HG02943 (cell line): ENCODE results near the gene NIN.

ENCODE experiments used
- ATAC-seq: cut with Tn5 transposase; IDR thresholded peaks from one replicate; pipeline ENCODE4 v1.9.1; 2021; ENCODE audit warnings: mild to moderate bottlenecking, low read depth, moderate library complexity; ENCODE audit not compliant: unreplicated experiment

The NIN gene

GRCh38 chr14:50830932-50831725, at the start of gene NIN:
Gene NIN (minus strand): TSS chr14:50831162. CDS start chr14:50822056, 9,106 bp downstream.
- ATAC-seq = peak; percentile 81

- peak; percentile 88 for ATAC-seq
Measured at GRCh38 chr14:50875359-50876070, 44.6 kb upstream of the NIN start.

- no peak for ATAC-seq
Measured at GRCh38 chr14:50874757-50875156, 43.8 kb upstream of the NIN start.

GRCh38 chr14:50871914-50872732, 41.2 kb upstream of the NIN start, which contains the start of gene ABHD12B:
Gene ABHD12B (plus strand): TSS chr14:50872053. CDS start chr14:50872175, 122 bp downstream.
- no peak for ATAC-seq

GRCh38 chr14:50871228-50871627, 40.3 kb upstream of the NIN start:
- ATAC-seq = no peak

- ATAC-seq = no peak
Measured at GRCh38 chr14:50865391-50866076, 34.6 kb upstream of the NIN start.

GRCh38 chr14:50864946-50865345, 34.0 kb upstream of the NIN start:
- ATAC-seq = no peak

GRCh38 chr14:50864237-50864636, 33.3 kb upstream of the NIN start:
- no peak for ATAC-seq

GRCh38 chr14:50862036-50862570, 31.1 kb upstream of the NIN start:
- no peak for ATAC-seq

GRCh38 chr14:50860478-50861086, 29.6 kb upstream of the NIN start:
- no peak for ATAC-seq

- no peak for ATAC-seq
Measured at GRCh38 chr14:50859296-50859624, 28.3 kb upstream of the NIN start.

- no peak for ATAC-seq
Measured at GRCh38 chr14:50856660-50857059, 25.7 kb upstream of the NIN start.

- ATAC-seq = no peak
Measured at GRCh38 chr14:50855558-50855957, 24.6 kb upstream of the NIN start.

- no peak for ATAC-seq
Measured at GRCh38 chr14:50854521-50854920, 23.6 kb upstream of the NIN start.

- ATAC-seq = no peak
Measured at GRCh38 chr14:50853891-50854290, 22.9 kb upstream of the NIN start.

GRCh38 chr14:50846226-50846880, 15.4 kb upstream of the NIN start:
- no peak for ATAC-seq

- no peak for ATAC-seq
Measured at GRCh38 chr14:50845166-50845565, 14.2 kb upstream of the NIN start.

GRCh38 chr14:50844391-50844790, 13.4 kb upstream of the NIN start:
- no peak for ATAC-seq

GRCh38 chr14:50839691-50840090, 8.7 kb upstream of the NIN start:
- no peak for ATAC-seq
